HG03095 (cell line): ENCODE results near the gene APOD.

Experiments used
- ATAC-seq: cut with Tn5 transposase; IDR thresholded peaks from one replicate; pipeline ENCODE4 v1.9.1; 2021; ENCODE audit warnings: moderate library complexity; ENCODE audit not compliant: unreplicated experiment

Gene APOD

DNA sequence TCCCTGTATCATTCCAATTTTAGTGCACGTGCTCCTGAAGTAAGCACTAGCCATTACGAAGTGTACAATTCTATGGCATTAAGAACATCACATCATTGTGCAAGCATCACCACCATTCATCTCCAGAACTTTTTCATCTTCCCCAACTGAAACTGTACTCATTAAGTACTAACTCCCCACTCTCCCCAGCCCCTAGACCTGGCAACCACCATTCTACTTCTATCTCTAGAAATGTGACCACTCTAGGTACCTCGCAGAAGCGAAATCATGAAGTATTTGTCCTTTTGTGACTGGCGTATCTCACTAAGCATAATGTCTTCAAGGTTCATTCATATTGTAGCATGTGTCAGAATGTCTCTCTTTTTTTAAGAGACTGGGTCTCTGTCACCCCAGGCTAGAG is 52.1 kb downstream of the APOD start:
- ATAC-seq = no peak

DNA sequence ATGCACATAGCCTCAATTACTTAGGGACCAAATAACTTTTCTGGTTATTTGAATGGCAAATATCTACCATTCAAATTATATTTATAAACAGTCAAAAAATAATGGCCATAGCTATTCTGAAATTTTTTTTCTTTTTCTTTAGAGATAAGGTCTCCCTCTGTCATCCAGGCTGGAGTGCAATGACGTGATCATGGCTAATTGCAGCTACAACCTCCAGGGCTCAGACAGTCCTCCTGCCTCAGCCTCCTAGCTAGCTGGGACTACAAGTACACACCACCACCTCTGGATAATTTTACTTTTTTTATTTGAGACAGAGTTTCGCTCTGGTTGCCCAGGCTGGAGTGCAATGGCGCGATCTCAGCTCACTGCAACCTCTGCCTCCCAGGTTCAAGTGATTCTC is 57.2 kb downstream of the APOD start:
- ATAC-seq = no peak

GRCh38 chr3:195524171-195524896 is 59.4 kb downstream of the APOD start:
- no peak for ATAC-seq

DNA sequence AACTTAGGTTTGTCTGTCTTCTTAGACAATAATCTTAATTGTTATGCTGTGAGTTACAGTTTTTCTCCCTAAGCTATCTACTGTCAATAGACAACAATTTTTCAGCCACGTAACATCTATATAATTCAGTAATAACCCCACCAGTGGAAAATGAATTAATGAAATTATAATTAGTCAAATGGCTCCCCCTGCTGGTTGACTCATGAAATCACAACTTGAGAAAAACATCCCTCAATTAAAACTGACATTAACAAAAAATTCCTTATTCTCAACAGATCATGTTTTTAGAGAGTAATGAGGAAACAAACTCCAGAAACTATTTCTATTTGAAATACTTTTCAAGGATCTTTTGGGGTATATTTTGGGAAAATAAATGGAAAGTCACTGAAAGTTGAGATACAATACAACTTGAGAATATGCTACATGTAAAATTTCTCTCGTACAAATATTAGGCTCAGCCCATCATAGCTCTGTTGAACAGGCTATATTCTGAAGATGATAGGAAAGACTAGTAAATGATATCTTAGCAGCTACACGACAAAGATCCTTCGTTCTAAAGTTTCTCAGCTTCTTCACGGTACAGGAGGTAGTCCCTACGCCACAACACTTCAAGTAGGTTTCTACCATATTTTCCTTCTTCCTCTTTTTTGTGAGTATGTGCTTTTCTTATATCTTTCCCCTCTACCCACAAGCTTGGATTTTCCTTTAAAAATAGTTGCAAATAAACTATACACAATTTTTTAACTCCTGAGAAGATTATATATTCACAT is 61.3 kb downstream of the APOD start:
- ATAC-seq = no peak
